SK-N-SH treated with all-trans-retinoic acid at 6 μM for 48 hours (cell line): ENCODE results near the gene ULK3.
A peak's percentile ranks its signal among the peaks of the same experiment; 100 is the strongest.

ENCODE experiments used
- ATAC-seq: fragments of 200-7000 bp; cut with Tn5 transposase; 3 replicates; pipeline ENCODE4 v1.9.1; 2020; ENCODE audit warnings: mild to moderate bottlenecking, moderate library complexity
- ARNTL ChIP-seq: fragments of 450-650 bp; formaldehyde crosslinking; IDR thresholded peaks from 2 replicates; pipeline ENCODE4 v1.5.0; 2020; ENCODE audit warnings: low read depth, mild to moderate bottlenecking, moderate library complexity, borderline replicate concordance
- BACH2 ChIP-seq: fragments of 250-450 bp; sonication (Bioruptor Pico); IDR thresholded peaks from 2 replicates; pipeline ENCODE4 v1.9.0; 2021; ENCODE audit warnings: mild to moderate bottlenecking, borderline replicate concordance
- CREB5 ChIP-seq: fragments of 250-450 bp; sonication (Bioruptor Pico); IDR thresholded peaks from 2 replicates; pipeline ENCODE4 v1.5.1; 2020; ENCODE audit warnings: low read depth, mild to moderate bottlenecking, moderate library complexity
- CSDC2 ChIP-seq: fragments of 250-450 bp; sonication (Bioruptor Pico); IDR thresholded peaks from 2 replicates; pipeline ENCODE4 v1.5.0; 2020; ENCODE audit warnings: mild to moderate bottlenecking, moderate library complexity
- CSRNP3 ChIP-seq: fragments of 250-450 bp; sonication (Bioruptor Pico); IDR thresholded peaks from 2 replicates; pipeline ENCODE4 v1.5.1; 2021; ENCODE audit warnings: mild to moderate bottlenecking, moderate library complexity
- ESRRG ChIP-seq: fragments of 250-450 bp; sonication (Bioruptor Pico); IDR thresholded peaks from 2 replicates; pipeline ENCODE4 v1.6.1; 2021; ENCODE audit warnings: mild to moderate bottlenecking
- GLIS3 ChIP-seq: fragments of 250-450 bp; sonication (Bioruptor Pico); IDR thresholded peaks from 2 replicates; pipeline ENCODE4 v1.5.0; 2020; ENCODE audit warnings: mild to moderate bottlenecking, moderate library complexity
- ISL1 ChIP-seq: fragments of 250-450 bp; sonication (Bioruptor Pico); IDR thresholded peaks from 2 replicates; pipeline ENCODE4 v2.1.2; 2022; ENCODE audit warnings: mild to moderate bottlenecking, moderate library complexity
- OSR1 ChIP-seq: fragments of 250-450 bp; sonication (Bioruptor Pico); IDR thresholded peaks from 2 replicates; pipeline ENCODE4 v1.8.0; 2022; ENCODE audit warnings: moderate library complexity, mild to moderate bottlenecking, inconsistent platforms
- PATZ1 ChIP-seq: fragments of 250-450 bp; sonication (Bioruptor Pico); IDR thresholded peaks from 2 replicates; pipeline ENCODE4 v1.8.0; 2020; ENCODE audit warnings: mild to moderate bottlenecking, moderate library complexity, borderline replicate concordance
- RARB ChIP-seq: fragments of 250-450 bp; sonication (Bioruptor Pico); IDR thresholded peaks from 2 replicates; pipeline ENCODE4 v1.8.0; 2021; ENCODE audit warnings: mild to moderate bottlenecking, moderate library complexity
- SNAI2 ChIP-seq: fragments of 250-450 bp; sonication (Bioruptor Pico); IDR thresholded peaks from 2 replicates; pipeline ENCODE4 v1.5.0; 2020; ENCODE audit warnings: mild to moderate bottlenecking, moderate library complexity
- TCF4 ChIP-seq: fragments of 250-450 bp; sonication (Bioruptor Pico); IDR thresholded peaks from 2 replicates; pipeline ENCODE4 v1.8.0; 2021; ENCODE audit warnings: mild to moderate bottlenecking, moderate library complexity, borderline replicate concordance
- TOX ChIP-seq: fragments of 250-450 bp; sonication (Bioruptor Pico); IDR thresholded peaks from 2 replicates; pipeline ENCODE4 v1.8.0; 2021; ENCODE audit warnings: mild to moderate bottlenecking, moderate library complexity, borderline replicate concordance
- ZC3H10 ChIP-seq: fragments of 250-450 bp; sonication (Bioruptor Pico); IDR thresholded peaks from 2 replicates; pipeline ENCODE4 v1.5.1; 2021; ENCODE audit warnings: mild to moderate bottlenecking, moderate library complexity
- ZFP3 ChIP-seq: fragments of 250-450 bp; sonication (Bioruptor Pico); IDR thresholded peaks from 2 replicates; pipeline ENCODE4 v1.5.0; 2020; ENCODE audit warnings: mild to moderate bottlenecking, moderate library complexity
- ZFP30 ChIP-seq: fragments of 450-650 bp; formaldehyde crosslinking; IDR thresholded peaks from 2 replicates; pipeline ENCODE4 v1.5.0; 2022; ENCODE audit warnings: mild to moderate bottlenecking, moderate library complexity
- ZNF565 ChIP-seq: fragments of 450-650 bp; formaldehyde crosslinking; conservative IDR thresholded peaks from 2 replicates; pipeline ENCODE4 v1.5.0; 2020; ENCODE audit warnings: low read depth, mild to moderate bottlenecking, moderate library complexity
- ZNF70 ChIP-seq: fragments of 450-650 bp; formaldehyde crosslinking; IDR thresholded peaks from 2 replicates; pipeline ENCODE4 v1.5.0; 2020; ENCODE audit warnings: mild to moderate bottlenecking, moderate library complexity
- ZNF8 ChIP-seq: fragments of 450-650 bp; formaldehyde crosslinking; IDR thresholded peaks from 2 replicates; pipeline ENCODE4 v1.5.0; 2020; ENCODE audit warnings: mild to moderate bottlenecking, moderate library complexity
- TF ChIP-seq, protein P1 (sequence below): fragments of 250-450 bp; sonication (Bioruptor Pico); IDR thresholded peaks from 2 replicates; pipeline ENCODE4 v1.8.0; 2021; ENCODE audit warnings: low read depth, mild to moderate bottlenecking, moderate library complexity, borderline replicate concordance
- TF ChIP-seq, protein P2 (sequence below): fragments of 250-450 bp; sonication (Bioruptor Pico); IDR thresholded peaks from 2 replicates; pipeline ENCODE4 v1.5.0; 2020; ENCODE audit warnings: mild to moderate bottlenecking, moderate library complexity

ULK3 gene

DNA sequence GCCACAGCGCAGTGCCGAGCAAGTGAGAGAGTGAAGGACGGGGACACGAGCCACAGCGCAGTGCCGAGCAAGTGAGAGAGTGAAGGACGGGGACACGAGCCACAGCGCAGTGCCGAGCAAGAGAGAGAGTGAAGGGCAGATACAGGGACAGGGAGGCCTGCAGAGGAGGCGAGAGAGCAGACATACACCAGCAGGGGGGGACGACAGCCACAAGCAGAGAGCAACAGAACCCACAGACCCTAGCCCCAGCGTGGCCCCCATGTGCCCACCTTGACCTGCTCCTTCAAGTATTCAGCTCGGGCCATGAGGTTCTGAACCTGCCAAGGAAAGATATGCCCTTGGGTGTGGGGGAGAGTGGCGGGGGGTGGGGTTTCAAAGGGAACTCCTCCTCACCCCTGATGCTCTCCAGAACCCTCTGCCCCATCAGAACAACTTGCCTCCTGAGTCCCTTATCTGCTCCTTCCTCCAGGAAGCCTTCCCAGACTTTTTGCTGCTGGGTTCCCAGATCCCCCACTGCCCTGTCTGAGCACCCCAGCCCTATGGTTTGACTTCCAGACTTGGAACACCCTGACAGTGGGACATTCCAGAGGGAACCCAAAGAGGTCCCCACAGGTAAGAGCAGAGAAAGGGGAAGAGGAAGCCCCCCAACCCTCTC is 5.3 kb downstream of the ULK3 start:
- ATAC-seq, result no peak
- TF ChIP-seq SNAI2 (CRISPR knock-in tag) (no peak), ZNF565 (CRISPR knock-in tag) (no peak), ISL1 (CRISPR knock-in tag) (no peak), ESRRG (CRISPR knock-in tag) (no peak)
- TF ChIP-seq, protein P1, sequence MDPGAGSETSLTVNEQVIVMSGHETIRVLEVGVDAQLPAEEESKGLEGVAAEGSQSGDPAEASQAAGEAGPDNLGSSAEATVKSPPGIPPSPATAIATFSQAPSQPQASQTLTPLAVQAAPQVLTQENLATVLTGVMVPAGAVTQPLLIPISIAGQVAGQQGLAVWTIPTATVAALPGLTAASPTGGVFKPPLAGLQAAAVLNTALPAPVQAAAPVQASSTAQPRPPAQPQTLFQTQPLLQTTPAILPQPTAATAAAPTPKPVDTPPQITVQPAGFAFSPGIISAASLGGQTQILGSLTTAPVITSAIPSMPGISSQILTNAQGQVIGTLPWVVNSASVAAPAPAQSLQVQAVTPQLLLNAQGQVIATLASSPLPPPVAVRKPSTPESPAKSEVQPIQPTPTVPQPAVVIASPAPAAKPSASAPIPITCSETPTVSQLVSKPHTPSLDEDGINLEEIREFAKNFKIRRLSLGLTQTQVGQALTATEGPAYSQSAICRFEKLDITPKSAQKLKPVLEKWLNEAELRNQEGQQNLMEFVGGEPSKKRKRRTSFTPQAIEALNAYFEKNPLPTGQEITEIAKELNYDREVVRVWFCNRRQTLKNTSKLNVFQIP (CRISPR knock-in tag), result no peak
- TF ChIP-seq, protein P2, sequence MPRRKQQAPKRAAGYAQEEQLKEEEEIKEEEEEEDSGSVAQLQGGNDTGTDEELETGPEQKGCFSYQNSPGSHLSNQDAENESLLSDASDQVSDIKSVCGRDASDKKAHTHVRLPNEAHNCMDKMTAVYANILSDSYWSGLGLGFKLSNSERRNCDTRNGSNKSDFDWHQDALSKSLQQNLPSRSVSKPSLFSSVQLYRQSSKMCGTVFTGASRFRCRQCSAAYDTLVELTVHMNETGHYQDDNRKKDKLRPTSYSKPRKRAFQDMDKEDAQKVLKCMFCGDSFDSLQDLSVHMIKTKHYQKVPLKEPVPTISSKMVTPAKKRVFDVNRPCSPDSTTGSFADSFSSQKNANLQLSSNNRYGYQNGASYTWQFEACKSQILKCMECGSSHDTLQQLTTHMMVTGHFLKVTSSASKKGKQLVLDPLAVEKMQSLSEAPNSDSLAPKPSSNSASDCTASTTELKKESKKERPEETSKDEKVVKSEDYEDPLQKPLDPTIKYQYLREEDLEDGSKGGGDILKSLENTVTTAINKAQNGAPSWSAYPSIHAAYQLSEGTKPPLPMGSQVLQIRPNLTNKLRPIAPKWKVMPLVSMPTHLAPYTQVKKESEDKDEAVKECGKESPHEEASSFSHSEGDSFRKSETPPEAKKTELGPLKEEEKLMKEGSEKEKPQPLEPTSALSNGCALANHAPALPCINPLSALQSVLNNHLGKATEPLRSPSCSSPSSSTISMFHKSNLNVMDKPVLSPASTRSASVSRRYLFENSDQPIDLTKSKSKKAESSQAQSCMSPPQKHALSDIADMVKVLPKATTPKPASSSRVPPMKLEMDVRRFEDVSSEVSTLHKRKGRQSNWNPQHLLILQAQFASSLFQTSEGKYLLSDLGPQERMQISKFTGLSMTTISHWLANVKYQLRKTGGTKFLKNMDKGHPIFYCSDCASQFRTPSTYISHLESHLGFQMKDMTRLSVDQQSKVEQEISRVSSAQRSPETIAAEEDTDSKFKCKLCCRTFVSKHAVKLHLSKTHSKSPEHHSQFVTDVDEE (CRISPR knock-in tag), result no peak

DNA sequence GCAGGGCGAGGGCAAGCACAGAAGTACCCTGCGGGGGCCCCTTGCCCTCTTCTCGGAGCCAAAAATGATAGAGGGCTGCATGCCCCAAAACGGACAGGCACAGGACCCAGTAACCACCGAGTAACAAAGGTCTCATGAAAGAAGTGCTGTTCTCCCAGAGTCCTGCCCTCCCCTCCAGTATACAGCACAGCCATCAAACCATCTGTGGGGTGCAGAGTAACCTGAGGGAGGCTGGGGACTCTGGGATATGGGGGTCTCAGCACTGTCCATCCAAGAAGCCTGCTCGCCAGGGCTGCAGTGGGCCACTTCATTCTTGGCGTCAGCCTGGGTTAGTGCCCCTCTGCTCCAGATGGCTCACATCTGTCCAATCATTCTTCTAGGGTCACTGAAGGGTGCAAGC is 6.1 kb downstream of the ULK3 start:
- ATAC-seq, result no peak
- TF ChIP-seq SNAI2 (CRISPR knock-in tag), result no peak
- no peak for TF ChIP-seq TOX
- TF ChIP-seq, protein P1 (CRISPR knock-in tag), result no peak
- no peak for TF ChIP-seq ZNF8 (CRISPR knock-in tag)
- TF ChIP-seq OSR1 (CRISPR knock-in tag), result no peak
- no peak for TF ChIP-seq ZNF565 (CRISPR knock-in tag)
- no peak for TF ChIP-seq ESRRG (CRISPR knock-in tag)
- no peak for TF ChIP-seq ARNTL (CRISPR knock-in tag)
- TF ChIP-seq ZFP3, result no peak
- no peak for TF ChIP-seq GLIS3 (CRISPR knock-in tag)
- TF ChIP-seq BACH2 (CRISPR knock-in tag), result no peak

GRCh38 chr15:74835312-74835823 is 7.6 kb downstream of the ULK3 start:
- peak; percentile 85 for ATAC-seq
- TF ChIP-seq BACH2 (CRISPR knock-in tag), result no peak
- TF ChIP-seq ZNF8 (CRISPR knock-in tag), result no peak
- TF ChIP-seq ZFP30, result no peak
- TF ChIP-seq ZNF70 (CRISPR knock-in tag), result no peak
- TF ChIP-seq CSRNP3 (CRISPR knock-in tag), result no peak
- TF ChIP-seq OSR1 (CRISPR knock-in tag), result no peak
- no peak for TF ChIP-seq RARB
- no peak for TF ChIP-seq ZC3H10 (CRISPR knock-in tag)
- no peak for TF ChIP-seq SNAI2 (CRISPR knock-in tag)
- no peak for TF ChIP-seq CSDC2 (CRISPR knock-in tag)
- no peak for TF ChIP-seq ZNF565 (CRISPR knock-in tag)
- TF ChIP-seq PATZ1 (CRISPR knock-in tag), result no peak
- no peak for TF ChIP-seq TCF4
- TF ChIP-seq, protein P2 (CRISPR knock-in tag), result no peak
- TF ChIP-seq ARNTL (CRISPR knock-in tag), result no peak
- no peak for TF ChIP-seq ESRRG (CRISPR knock-in tag)
- TF ChIP-seq GLIS3 (CRISPR knock-in tag), result no peak
- TF ChIP-seq ZFP3, result no peak
- TF ChIP-seq CREB5 (CRISPR knock-in tag), result no peak
